Loucy (cell line): ENCODE results near the gene AVL9.

Experiments used
- H2AFZ ChIP-seq: fragments of 200-600 bp; sonication (generic); 2 replicates; pipeline ENCODE4 v1.6.0; 2016; ENCODE audit warnings: antibody characterized with exemption, mild to moderate bottlenecking, low read length, moderate library complexity
- H3F3A ChIP-seq: fragments of 200-600 bp; 2 replicates; pipeline ENCODE4 v1.6.0; 2016; ENCODE audit warnings: antibody characterized with exemption, low read depth, mild to moderate bottlenecking
- H3K27me3 ChIP-seq: fragments of 200-600 bp; sonication (generic); 2 replicates; pipeline ENCODE4 v1.6.1; 2014; ENCODE audit warnings: low read length, mild to moderate bottlenecking; ENCODE audit not compliant: insufficient read depth, poor library complexity, severe bottlenecking
- H3K36me3 ChIP-seq: fragments of 200-600 bp; sonication (generic); 2 replicates; pipeline ENCODE4 v1.6.1; 2016; ENCODE audit warnings: low read length; ENCODE audit not compliant: insufficient read depth
- H3K4me1 ChIP-seq: fragments of 200-600 bp; sonication (generic); 2 replicates; pipeline ENCODE4 v1.5.1; 2014; ENCODE audit warnings: low read length, mild to moderate bottlenecking; ENCODE audit not compliant: insufficient read depth, poor library complexity, severe bottlenecking
- H3K4me2 ChIP-seq: fragments of 200-600 bp; sonication (generic); 2 replicates; pipeline ENCODE4 v1.6.0; 2014; ENCODE audit warnings: antibody characterized with exemption, low read length, low read depth, mild to moderate bottlenecking; ENCODE audit not compliant: poor library complexity, severe bottlenecking
- H3K4me3 ChIP-seq: fragments of 200-600 bp; sonication (generic); 2 replicates; pipeline ENCODE4 v1.5.1; 2014; ENCODE audit warnings: low read length, mild to moderate bottlenecking, mixed read lengths; ENCODE audit not compliant: poor library complexity, severe bottlenecking
- H3K79me2 ChIP-seq: fragments of 200-600 bp; sonication (generic); 2 replicates; pipeline ENCODE4 v1.6.1; 2014; ENCODE audit warnings: low read length; ENCODE audit not compliant: insufficient read depth
- H3K9ac ChIP-seq: fragments of 200-600 bp; sonication (generic); 2 replicates; pipeline ENCODE4 v1.6.0; 2014; ENCODE audit warnings: mild to moderate bottlenecking, low read depth, low read length, moderate library complexity; ENCODE audit not compliant: poor library complexity, severe bottlenecking
- H3K9me2 ChIP-seq: fragments of 200-600 bp; sonication (generic); replicated peaks from 2 replicates; pipeline ENCODE4 v1.6.1; 2016; ENCODE audit warnings: low read depth, low read length, mixed read lengths
- H3K9me3 ChIP-seq: fragments of 200-600 bp; sonication (generic); 2 replicates; pipeline ENCODE4 v1.6.1; 2014; ENCODE audit warnings: mild to moderate bottlenecking, antibody characterized with exemption, low read length, low read depth; ENCODE audit not compliant: insufficient read depth
- H4K20me1 ChIP-seq: fragments of 200-600 bp; sonication (generic); 2 replicates; pipeline ENCODE4 v1.6.0; 2014; ENCODE audit warnings: antibody characterized with exemption, low read length, mild to moderate bottlenecking; ENCODE audit not compliant: insufficient read depth, poor library complexity, severe bottlenecking
- EZH2phosphoT487 ChIP-seq: fragments of 200-600 bp; IDR thresholded peaks from 2 replicates; pipeline ENCODE4 v1.6.1; 2018; ENCODE audit warnings: antibody characterized with exemption, mild to moderate bottlenecking, moderate library complexity, borderline replicate concordance
- TF ChIP-seq, protein P1 (sequence below): fragments of 200-600 bp; sonication (generic); conservative IDR thresholded peaks from 2 replicates; pipeline ENCODE4 v1.5.1; 2014; ENCODE audit warnings: mild to moderate bottlenecking, antibody characterized with exemption, low read length

Gene AVL9

DNA sequence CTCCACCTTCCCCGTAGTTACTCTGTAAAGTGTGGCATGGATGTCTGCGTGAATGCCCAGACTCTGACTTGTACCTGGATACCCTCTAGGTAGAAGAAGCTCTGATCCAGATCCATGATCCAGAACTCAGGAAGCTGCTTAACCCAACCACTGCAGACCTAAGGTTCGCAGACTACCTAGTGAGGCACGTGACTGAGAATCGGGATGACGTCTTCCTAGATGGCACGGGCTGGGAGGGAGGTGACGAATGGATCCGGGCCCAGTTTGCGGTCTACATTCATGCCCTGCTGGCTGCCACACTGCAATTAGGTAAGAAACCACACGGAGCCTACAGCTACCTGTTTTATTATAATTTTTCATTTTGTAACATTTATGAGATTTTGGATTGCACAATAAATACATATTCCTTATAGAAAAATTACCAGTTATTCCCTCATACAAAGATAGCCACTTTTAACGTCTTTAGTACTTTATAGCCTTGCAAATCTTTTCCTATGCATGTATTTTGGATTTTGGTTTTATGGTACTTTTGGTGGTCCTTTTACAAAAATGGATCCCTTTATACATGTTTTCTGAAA, 77.9 kb downstream of the AVL9 start:
- H3K9ac ChIP-seq, result no peak overlapping the region
- no peaks in the 10 kb centered on the region for H4K20me1 ChIP-seq
- H3K79me2 ChIP-seq, result no peaks in the 10 kb centered on the region
- H3K9me3 ChIP-seq, result no peaks in the 10 kb centered on the region
- no peaks in the 10 kb centered on the region for H3K27me3 ChIP-seq
- H2AFZ ChIP-seq, result no peak overlapping the region
- no peak overlapping the region for H3K4me3 ChIP-seq
- no peak overlapping the region for H3K4me2 ChIP-seq
- H3K4me1 ChIP-seq, result peaks cover 3% of the 10 kb centered on the region
- peaks cover 67% of the 10 kb centered on the region; the same call in 1 of the 2 replicates for H3K36me3 ChIP-seq
- TF ChIP-seq EZH2phosphoT487, result no peak
- TF ChIP-seq, protein P1, sequence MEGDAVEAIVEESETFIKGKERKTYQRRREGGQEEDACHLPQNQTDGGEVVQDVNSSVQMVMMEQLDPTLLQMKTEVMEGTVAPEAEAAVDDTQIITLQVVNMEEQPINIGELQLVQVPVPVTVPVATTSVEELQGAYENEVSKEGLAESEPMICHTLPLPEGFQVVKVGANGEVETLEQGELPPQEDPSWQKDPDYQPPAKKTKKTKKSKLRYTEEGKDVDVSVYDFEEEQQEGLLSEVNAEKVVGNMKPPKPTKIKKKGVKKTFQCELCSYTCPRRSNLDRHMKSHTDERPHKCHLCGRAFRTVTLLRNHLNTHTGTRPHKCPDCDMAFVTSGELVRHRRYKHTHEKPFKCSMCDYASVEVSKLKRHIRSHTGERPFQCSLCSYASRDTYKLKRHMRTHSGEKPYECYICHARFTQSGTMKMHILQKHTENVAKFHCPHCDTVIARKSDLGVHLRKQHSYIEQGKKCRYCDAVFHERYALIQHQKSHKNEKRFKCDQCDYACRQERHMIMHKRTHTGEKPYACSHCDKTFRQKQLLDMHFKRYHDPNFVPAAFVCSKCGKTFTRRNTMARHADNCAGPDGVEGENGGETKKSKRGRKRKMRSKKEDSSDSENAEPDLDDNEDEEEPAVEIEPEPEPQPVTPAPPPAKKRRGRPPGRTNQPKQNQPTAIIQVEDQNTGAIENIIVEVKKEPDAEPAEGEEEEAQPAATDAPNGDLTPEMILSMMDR, result no peak
- no peaks in the 10 kb centered on the region for H3K9me2 ChIP-seq
- no peaks in the 10 kb centered on the region for H3F3A ChIP-seq

DNA sequence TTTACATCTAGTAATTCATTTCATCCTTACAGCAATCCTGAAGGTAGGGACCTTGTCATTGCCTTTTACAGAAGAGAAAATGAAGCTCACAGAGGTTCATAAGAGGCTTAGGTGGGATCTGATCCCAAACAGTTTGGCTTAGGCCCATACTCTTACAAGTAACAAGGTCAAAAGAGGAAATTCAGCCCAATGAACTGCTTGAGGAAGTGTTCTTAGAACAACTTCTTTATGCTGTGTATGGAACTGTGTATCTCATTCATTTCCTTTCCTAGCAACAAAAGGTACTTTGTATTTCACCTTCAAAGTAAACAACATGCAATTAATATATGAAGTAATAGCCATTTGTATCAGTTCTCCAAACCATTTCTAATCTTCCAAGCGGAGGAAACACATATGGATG, 79.3 kb downstream of the AVL9 start:
- Histone ChIP-seq H3K4me1 (peaks cover 3% of the 10 kb centered on the region), H3K27me3 (no peaks in the 10 kb centered on the region), H3K9ac (no peak overlapping the region), H2AFZ (no peak overlapping the region), H4K20me1 (no peaks in the 10 kb centered on the region), H3K4me3 (no peak overlapping the region), H3K9me2 (no peaks in the 10 kb centered on the region), H3K36me3 (peaks cover 70% of the 10 kb centered on the region), H3K79me2 (no peaks in the 10 kb centered on the region), H3F3A (no peaks in the 10 kb centered on the region), H3K4me2 (no peak overlapping the region), H3K9me3 (no peaks in the 10 kb centered on the region)
- TF ChIP-seq EZH2phosphoT487, result no peak
- TF ChIP-seq, protein P1, result no peak

GRCh38 chr7:32577421-32577820, 82.1 kb downstream of the AVL9 start:
- H3K4me2 ChIP-seq, result no peak overlapping the region
- no peaks in the 10 kb centered on the region for H3K9me2 ChIP-seq
- H3K4me1 ChIP-seq, result peaks cover 3% of the 10 kb centered on the region
- no peaks in the 10 kb centered on the region for H3K27me3 ChIP-seq
- no peaks in the 10 kb centered on the region for H3K79me2 ChIP-seq
- H3K9ac ChIP-seq, result no peak overlapping the region
- no peak overlapping the region for H2AFZ ChIP-seq
- no peak overlapping the region for H3K4me3 ChIP-seq
- H4K20me1 ChIP-seq, result no peaks in the 10 kb centered on the region
- H3K9me3 ChIP-seq, result no peaks in the 10 kb centered on the region
- TF ChIP-seq, protein P1, result no peak
- TF ChIP-seq EZH2phosphoT487, result no peak
- H3F3A ChIP-seq, result no peaks in the 10 kb centered on the region; the same call in 1 of the 2 replicates
- peaks cover 89% of the 10 kb centered on the region for H3K36me3 ChIP-seq
